ENCODE measurements around the gene KCNMA1.

Gene KCNMA1

GRCh38 chr10:77286531-77287508 lies 350.8 kb downstream of the KCNMA1 start:
- DNase-seq (ENCODE audit: low read depth in 1 of 2, low spot score in 1 of 2), result no peak

DNA sequence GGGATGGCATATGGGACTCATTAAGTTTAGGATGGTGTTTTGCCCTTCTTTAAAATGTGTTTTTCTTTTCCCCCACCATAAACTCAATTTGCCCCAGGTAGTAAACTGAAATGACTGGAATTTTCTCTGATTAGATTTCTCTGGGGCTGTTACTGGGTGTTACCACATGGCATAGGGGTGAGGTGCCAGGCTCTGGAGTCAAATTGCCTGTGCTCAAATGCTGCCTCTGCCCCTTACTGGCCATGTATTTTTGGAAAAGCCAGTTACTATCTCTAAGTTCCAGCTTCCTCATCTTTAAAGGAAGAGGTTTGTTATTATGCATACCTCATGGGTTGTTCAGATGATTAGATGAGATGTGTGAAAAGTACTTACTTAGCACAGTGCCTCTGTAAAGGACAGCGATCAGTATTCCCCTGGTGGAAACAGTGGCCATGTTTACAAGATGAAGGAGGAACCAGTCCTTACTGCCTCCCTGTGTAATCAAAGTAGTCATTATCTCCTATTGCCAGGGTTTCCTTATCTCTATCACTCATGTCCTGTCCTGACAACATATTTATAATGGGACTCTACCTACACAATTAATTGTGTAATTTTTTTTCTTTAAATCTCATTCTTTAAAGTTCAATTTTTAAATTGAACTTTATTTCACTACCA lies 352.0 kb downstream of the KCNMA1 start:
- DNase-seq (ENCODE audit: low read depth in 1 of 2, low spot score in 1 of 2), result no peak

- DNase-seq (ENCODE audit: low read depth in 1 of 2, low spot score in 1 of 2), result no peak
Observed at GRCh38 chr10:77284797-77285196, 352.8 kb downstream of the KCNMA1 start.

DNA sequence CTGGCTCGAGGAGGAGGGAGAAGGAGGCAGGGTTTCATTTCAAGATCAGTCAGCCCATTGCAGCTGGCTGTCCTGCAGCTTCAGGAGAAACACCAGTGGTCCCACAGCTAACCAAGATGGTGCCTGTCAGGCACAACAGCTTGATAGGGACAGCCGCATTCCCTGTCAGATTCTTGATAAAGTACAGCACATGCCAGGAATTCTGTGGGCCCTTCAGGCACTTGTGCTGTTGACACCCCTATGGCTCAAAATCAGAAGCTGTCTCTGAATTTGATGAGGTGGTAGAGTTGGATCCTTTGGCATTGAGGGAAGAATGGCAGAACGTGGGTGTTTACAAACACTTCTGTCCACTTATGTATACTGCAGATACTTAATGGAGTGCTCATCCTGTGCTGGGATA lies 354.3 kb downstream of the KCNMA1 start:
- no peak for DNase-seq (ENCODE audit: low read depth in 1 of 2, low spot score in 1 of 2)

DNA sequence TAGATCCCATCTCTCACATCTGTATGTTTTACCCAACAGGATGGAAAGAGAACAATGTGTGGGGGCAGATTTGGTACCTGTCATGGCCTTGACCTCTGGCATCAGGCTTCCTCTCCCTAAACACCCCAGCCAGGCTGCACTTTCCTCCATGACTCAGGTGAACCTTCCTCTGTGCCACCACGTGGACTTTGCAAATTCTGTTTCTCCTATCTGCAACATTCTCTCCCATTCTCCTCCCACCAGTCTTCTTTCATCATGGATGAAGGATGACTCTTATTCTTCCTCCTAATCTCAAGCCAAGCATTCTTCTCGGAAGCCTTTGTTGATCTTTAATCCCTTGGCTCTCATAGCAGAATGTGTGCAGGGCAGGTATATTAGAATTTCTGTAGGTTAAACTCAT lies 355.4 kb downstream of the KCNMA1 start:
- no peak for DNase-seq (ENCODE audit: low read depth in 1 of 2, low spot score in 1 of 2)

DNA sequence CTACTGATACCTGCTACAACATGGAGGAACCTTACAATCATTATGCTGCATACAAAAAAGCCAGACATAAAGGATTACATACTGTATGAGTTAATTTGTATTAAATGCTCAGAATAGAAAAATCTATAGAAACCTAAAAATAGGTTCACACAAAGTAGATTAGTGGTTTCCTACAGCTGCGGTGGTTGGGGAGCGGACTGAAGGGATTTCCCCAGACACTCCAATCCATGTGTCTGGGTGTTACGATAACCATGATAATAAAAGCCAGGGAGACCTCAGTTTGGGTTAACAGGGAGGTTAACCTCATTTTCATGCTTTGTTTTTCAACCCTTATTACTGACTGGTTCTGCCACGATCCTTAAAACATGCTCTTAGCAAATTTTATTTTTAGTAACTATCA lies 355.9 kb downstream of the KCNMA1 start:
- DNase-seq (ENCODE audit: low read depth in 1 of 2, low spot score in 1 of 2), result no peak

DNA sequence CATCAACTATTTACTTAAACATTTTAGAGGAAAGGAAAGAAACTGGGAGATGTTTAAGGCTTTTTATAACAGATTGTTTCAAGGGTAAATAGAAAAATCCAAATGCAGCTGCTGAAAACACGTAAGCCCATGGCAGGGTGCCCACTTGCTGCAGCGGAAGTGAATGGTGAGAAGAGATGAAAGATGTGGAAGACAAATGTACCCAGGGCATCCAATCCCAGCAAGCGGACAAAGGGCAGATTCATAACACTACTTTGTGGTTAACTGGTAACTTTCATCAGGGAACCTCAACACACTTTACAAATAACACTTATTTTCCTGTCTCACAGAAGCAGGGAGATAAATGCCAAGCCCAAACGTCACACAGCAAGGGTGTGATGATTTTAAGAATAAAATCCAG lies 358.4 kb downstream of the KCNMA1 start:
- DNase-seq (ENCODE audit: low read depth in 1 of 2, low spot score in 1 of 2), result no peak

- DNase-seq (ENCODE audit: low read depth in 1 of 2, low spot score in 1 of 2), result no peak
Observed at GRCh38 chr10:77274046-77274795, 363.4 kb downstream of the KCNMA1 start.

GRCh38 chr10:77269163-77269562 lies 368.4 kb downstream of the KCNMA1 start:
- no peak for DNase-seq (ENCODE audit: low read depth in 1 of 2, low spot score in 1 of 2)

DNA sequence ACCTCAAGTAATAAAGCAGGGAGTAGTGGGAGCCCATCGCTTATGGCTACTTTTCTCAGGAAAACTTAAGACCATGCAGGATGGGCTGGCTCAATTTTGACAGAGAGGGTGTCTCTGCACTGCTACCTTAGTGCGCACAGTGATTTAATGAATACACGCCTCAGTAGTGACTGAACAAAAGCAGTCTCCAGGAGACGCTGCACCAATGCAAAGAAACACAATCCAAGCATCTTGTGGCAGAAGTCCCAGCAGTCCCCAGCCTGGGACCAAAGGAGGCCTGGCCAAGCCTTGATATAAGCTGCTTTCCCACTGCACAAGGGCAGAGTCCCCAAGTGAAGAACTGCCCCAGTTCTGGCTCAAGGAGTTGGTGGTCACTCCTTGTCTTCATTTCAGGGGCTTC lies 368.9 kb downstream of the KCNMA1 start:
- no peak for DNase-seq (ENCODE audit: low read depth in 1 of 2, low spot score in 1 of 2)

- no peak for DNase-seq (ENCODE audit: low read depth in 1 of 2, low spot score in 1 of 2)
Observed at GRCh38 chr10:77267703-77268675, 369.6 kb downstream of the KCNMA1 start.

DNA sequence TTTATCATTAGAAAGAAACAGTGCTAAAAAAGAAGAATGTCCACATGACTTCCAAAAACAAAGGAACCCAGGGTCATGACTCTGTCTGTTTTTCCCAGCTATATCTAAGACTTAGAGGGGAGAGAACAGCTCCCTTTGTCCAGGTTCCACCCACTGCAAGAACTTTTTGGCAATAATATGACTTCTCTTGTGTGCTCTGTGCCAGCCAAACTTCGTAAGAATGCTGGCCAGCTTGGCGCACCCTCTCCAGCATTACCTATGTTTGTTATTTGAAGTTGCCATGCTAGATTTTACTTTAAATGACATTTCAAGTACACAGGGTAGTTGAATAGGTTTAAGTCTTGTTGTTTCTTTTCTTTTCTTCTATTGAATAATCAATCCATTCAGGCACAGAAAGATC lies 371.4 kb downstream of the KCNMA1 start:
- DNase-seq (ENCODE audit: low read depth in 1 of 2, low spot score in 1 of 2), result no peak

GRCh38 chr10:77264527-77264926 lies 373.1 kb downstream of the KCNMA1 start:
- DNase-seq (ENCODE audit: low read depth in 1 of 2, low spot score in 1 of 2), result no peak

GRCh38 chr10:77264107-77264506 lies 373.5 kb downstream of the KCNMA1 start:
- DNase-seq (ENCODE audit: low read depth in 1 of 2, low spot score in 1 of 2), result no peak

GRCh38 chr10:77263700-77264099 lies 373.9 kb downstream of the KCNMA1 start:
- DNase-seq (ENCODE audit: low read depth in 1 of 2, low spot score in 1 of 2), result no peak

GRCh38 chr10:77261146-77261545 lies 376.5 kb downstream of the KCNMA1 start:
- DNase-seq (ENCODE audit: low read depth in 1 of 2, low spot score in 1 of 2), result no peak

- no peak for DNase-seq (ENCODE audit: low read depth in 1 of 2, low spot score in 1 of 2)
Observed at GRCh38 chr10:77259171-77259874, 378.3 kb downstream of the KCNMA1 start.

DNA sequence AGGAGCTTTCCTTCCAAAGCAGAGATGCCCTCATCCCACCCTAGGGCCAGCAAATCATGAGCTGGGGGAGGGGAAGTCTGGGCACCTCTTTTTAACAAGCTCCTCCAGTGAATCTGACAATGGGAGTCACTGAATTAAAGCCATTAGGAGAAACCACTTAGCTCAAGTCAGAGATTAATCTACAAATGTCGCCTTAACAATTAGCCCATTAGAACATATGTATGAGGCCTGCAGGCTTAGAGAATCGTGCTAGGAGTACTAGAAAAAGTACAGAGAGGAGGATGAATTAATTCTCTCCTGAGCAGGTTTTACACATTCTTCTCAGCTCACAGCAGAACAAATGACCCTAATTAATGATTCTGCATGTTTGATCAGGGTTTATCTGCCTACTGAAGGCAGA lies 381.3 kb downstream of the KCNMA1 start:
- DNase-seq (ENCODE audit: low read depth in 1 of 2, low spot score in 1 of 2), result no peak

GRCh38 chr10:77253556-77254064 lies 384.0 kb downstream of the KCNMA1 start:
- no peak for DNase-seq (ENCODE audit: low read depth in 1 of 2, low spot score in 1 of 2)

DNA sequence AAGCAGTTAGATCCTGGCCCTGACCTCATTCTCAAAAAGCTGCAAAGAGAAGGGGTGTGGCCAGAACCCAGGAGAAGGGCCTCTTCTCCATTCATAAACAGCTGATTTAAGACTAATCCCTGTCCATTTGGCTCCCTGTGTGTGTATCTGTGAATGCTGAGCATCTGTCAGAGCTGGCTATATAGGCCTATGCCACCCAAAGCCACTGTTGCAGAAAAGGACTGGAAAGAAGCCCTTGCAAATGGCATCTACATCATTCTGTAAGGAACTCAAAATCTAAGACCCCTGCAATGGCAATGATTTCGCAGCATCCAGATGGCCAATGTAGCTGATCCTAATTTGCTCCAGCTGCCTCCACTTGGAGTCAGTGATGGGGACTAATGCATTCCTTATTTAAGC lies 384.5 kb downstream of the KCNMA1 start:
- no peak for DNase-seq (ENCODE audit: low read depth in 1 of 2, low spot score in 1 of 2)

All from activated T-helper 1 cell treated with anti-CD3 and anti-CD28 coated beads, Interleukin-2, amount 50 U/mL, for 16 hours (primary cell).